Retinal pigment epithelial cell (primary cell): ENCODE results near the gene GTPBP4.
A peak's percentile ranks its signal among the peaks of the same experiment; 100 is the strongest.

Source experiments
- DNase-seq: peaks from one replicate; pipeline ENCODE4 v3.0.0-alpha.2; 2010; ENCODE audit warnings: low read depth
- H3K4me3 ChIP-seq: 2 replicates; pipeline ENCODE4 v1.5.1; 2011; ENCODE audit warnings: mild to moderate bottlenecking, low read length, control low read depth, moderate library complexity
- TF ChIP-seq, protein P1 (sequence below): conservative IDR thresholded peaks from 2 replicates; pipeline ENCODE4 v1.5.1; 2011; ENCODE audit warnings: low read depth, low read length, control low read depth, inconsistent platforms

GTPBP4 gene

DNA sequence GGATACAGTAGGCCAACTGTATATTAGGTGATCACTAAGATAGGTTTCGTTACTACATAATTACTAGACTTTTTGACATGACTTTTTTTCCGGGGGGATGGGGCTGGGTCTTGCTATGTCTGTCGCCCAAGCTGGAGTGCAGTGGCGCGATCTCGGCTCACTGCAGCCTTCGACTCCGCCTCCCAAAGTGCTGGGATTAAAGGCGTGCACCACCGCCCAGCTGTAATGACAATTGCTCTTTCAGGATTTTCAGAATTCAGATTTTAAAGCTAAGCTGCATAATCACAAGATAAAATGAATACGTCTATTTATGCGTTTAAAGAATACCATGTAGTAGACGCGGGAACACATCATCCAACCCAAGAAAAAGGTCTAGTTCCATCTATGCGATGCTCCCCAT is 59.7 kb downstream of the GTPBP4 start:
- DNase-seq, result no peak
- TF ChIP-seq, protein P1, sequence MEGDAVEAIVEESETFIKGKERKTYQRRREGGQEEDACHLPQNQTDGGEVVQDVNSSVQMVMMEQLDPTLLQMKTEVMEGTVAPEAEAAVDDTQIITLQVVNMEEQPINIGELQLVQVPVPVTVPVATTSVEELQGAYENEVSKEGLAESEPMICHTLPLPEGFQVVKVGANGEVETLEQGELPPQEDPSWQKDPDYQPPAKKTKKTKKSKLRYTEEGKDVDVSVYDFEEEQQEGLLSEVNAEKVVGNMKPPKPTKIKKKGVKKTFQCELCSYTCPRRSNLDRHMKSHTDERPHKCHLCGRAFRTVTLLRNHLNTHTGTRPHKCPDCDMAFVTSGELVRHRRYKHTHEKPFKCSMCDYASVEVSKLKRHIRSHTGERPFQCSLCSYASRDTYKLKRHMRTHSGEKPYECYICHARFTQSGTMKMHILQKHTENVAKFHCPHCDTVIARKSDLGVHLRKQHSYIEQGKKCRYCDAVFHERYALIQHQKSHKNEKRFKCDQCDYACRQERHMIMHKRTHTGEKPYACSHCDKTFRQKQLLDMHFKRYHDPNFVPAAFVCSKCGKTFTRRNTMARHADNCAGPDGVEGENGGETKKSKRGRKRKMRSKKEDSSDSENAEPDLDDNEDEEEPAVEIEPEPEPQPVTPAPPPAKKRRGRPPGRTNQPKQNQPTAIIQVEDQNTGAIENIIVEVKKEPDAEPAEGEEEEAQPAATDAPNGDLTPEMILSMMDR, result no peak
- H3K4me3 ChIP-seq, result peak overlapping the region; percentile 61

DNA sequence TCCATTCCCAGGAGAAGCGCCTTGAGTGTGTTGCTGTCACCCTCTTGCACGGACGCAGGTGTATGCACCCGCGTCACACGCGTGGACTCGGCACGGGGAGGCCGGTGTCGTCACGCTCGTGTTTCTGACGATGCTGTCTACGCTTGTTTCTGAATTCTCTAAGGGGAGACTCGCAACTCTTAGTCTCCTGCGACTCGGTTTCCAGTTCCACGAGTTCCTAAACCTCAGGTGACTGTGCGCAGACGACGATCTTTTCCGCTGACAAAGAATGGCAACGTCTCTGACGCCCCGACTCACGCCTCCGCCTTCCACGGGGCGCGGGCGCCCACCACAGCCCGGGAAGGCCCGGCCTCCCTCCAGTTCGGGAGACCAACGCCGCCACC is 60.1 kb downstream of the GTPBP4 start:
- TF ChIP-seq, protein P1, result no peak
- DNase-seq, result no peak
- H3K4me3 ChIP-seq, result peak overlapping the region; percentile 61

DNA sequence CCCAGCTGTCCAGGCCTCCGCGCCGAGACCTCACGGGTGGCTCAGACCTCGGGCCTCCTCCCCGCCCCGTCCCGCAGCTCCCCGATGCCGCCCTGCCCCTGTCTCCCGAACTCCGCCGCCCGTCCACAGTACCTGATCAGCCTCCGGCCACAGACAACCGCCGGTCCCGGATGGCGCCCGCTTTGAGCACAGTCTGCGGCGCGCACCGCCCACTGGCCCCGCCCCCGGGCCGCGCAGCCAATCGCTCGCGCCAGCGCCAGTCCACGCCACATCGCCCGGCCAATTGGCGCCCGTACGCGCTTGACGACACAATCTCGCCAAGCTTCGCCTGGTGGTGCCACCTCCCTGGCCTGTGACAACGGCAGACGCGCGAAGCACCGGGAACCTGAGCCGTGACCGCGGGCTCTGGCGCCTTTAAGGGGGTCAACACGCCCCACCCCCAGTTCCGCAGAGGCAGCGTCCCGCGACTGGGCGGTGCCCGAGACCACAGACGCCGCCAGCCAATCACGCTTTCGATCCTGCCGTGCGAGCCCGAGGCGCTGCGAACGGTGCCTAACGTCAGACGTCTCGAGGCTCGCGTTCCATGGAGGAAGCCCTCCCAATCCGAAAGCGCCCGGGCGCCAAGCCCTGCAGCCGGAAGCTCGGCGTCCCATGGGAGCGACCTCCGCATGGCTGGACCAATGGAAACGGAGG is 60.6 kb downstream of the GTPBP4 start, which contains the start of gene IDI1:
IDI1 (minus strand) TSS at position 388 of the 693 bp plus-strand sequence; CDS start at position 272, 116 bp downstream.
- H3K4me3 ChIP-seq, result peak within 1 kb of the TSS; percentile 82
- DNase-seq, result peak; percentile 96
- TF ChIP-seq, protein P1, result no peak

DNA sequence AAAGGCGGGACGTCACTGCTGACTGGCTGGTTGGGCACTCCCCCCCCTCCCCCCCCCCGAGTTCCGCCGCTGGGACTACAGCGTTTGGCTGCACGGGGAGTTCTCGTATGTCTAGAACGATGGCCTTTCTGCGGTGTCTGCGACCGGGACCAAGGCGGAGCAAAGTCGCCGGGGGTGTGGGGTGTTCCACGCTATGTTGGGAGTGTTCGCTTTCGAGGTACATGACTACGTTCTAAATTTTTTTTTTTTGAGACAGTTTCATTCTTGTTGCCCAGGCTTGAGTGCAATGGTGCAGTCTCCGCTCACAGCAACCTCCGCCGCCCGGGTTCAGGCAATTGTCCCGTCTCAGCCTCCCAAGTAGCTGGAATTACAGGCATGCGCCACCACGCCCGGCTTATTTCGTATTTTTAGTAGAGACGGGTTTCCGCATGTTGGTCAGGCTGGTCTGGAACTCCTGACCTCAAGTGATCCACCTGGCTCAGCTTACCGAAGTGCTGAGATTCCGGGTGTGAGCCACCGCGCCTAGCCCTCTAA is 61.3 kb downstream of the GTPBP4 start:
- peak overlapping the region; percentile 82 for H3K4me3 ChIP-seq
- TF ChIP-seq, protein P1, result no peak
- DNase-seq, result no peak

DNA sequence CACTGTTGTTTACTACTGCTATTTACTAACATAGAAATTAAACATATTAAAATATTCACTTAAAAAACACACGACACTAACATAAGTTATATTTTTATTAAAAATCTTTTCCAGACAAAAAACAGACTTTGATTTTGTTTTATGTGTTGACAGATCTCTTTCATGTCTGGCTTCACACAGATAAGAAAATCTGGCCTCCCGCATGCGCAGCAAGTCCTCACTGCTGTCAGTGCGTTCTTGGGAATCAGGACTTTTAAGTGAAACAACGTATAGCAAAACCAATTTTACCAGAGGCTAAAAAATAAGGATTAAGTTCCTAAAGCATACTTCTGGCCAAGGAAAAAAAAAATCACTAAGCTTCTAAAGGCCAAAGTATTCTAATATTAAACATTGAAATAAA is 61.9 kb downstream of the GTPBP4 start:
- TF ChIP-seq, protein P1, result no peak
- DNase-seq, result no peak
- peak overlapping the region; percentile 82 for H3K4me3 ChIP-seq

DNA sequence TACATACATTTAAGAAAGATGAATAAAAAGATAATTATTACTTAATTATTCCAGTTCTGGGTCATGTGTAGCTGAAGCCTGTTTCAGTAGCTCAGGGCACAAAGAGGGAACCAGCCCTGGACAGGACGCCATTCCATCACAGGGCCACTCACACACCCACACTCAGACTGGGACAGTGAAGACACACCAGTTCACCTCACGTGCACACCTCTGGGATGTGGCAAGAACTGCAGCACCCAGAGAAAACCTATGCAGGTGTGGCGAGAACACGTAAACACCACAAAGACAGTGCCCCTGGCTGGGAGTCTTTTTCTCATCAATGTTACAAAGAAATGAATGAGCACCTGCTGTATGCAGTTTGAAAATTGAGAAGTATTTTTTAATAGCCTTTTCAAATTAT is 62.3 kb downstream of the GTPBP4 start:
- TF ChIP-seq, protein P1, result no peak
- H3K4me3 ChIP-seq, result peak overlapping the region; percentile 82
- DNase-seq, result no peak

DNA sequence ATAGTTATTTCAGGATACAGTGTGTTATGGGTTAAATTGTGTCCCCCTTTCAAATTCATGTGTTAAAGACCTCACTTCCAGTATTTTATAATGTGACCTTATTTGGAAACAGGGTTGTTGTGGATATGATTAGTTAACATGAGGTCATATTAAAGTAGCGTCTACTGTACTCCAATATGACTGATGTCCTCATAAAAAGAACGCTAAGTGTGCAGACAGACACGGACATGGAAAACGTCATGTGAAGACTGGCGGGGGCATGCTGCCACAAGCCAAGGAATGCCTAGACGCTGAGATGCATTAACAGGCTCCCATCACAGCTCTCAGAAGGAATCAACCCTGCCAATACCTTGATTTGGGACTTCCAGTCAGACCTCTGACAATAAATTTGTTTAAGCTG is 66.5 kb downstream of the GTPBP4 start:
- TF ChIP-seq, protein P1, result no peak
- peak overlapping the region; percentile 87 for H3K4me3 ChIP-seq
- no peak for DNase-seq
